Measurements from ENCODE around the gene CXCL1.

CXCL1 gene

GRCh38 chr4:73867783-73868182 lies 1.4 kb upstream of the CXCL1 start:
- Mint-ChIP-seq H3K27ac (no peak overlapping the region), H3K4me1 (peaks cover 9% of the 10 kb centered on the region), H3K9me3 (no peaks in the 10 kb centered on the region), H3K36me3 (ENCODE audit: low read depth) (no peaks in the 10 kb centered on the region), H3K27me3 (ENCODE audit: low read depth, poor library complexity) (peaks cover 62% of the 10 kb centered on the region), H3K4me3 (no peak overlapping the region)
- no peak for TF ChIP-seq CTCF (IDR thresholded peaks at IDR 0.05)
- DNase-seq, result no peak

DNA sequence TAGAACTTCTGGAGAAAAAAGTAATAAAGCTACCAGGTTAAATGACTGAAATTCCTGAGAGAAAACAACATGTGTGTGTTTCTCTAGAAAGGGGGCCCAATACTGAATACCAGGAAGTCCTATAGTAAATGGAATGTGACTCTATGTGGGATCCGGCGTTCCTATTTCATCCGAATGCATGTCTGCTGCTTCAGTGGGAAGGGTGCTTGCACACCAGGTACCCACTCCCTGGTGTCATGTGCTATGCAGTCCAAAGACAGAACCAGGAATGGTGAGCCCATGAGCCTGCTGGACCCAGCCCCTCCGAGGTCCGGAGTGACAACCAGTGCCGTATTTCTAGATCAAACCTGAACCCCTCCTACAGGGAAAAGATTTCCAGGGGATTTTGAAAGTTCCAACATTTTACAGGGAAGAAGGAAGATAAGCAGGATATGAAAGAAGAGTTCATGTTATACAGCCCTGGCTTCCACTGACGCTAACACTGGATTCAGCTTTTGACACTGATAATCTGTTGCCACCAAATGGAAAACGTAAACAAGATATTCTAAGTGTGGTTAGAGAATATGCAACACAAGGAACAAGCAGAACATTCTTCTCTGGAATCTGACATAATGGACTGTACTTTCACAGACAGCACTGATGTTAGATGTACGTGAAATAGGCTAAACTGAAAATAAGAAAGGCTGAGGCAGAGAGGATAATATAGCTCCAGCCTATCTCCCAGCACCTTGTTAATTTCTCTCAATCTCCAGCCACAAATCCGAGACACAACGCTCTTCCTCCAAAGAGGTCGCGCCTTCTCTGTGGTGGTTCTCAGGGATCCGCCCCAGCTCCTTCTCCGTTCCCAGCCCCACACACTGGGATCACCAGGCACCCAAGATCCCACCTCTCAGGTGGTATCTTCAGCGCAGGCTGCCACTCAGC lies 725 bp upstream of the CXCL1 start:
- no peaks in the 10 kb centered on the region for H3K9me3 Mint-ChIP-seq
- peak overlapping the region; percentile 83 for H3K4me3 Mint-ChIP-seq
- TF ChIP-seq CTCF (IDR thresholded peaks at IDR 0.05), result no peak
- DNase-seq, result no peak
- H3K4me1 Mint-ChIP-seq, result peaks cover 9% of the 10 kb centered on the region
- H3K27ac Mint-ChIP-seq, result no peak overlapping the region
- peaks cover 62% of the 10 kb centered on the region for H3K27me3 Mint-ChIP-seq (ENCODE audit: low read depth, poor library complexity)
- H3K36me3 Mint-ChIP-seq (ENCODE audit: low read depth), result no peaks in the 10 kb centered on the region

GRCh38 chr4:73870260-73870659 lies 1.1 kb downstream of the CXCL1 start:
- DNase-seq, result no peak
- H3K27me3 Mint-ChIP-seq (ENCODE audit: low read depth, poor library complexity), result peaks cover 69% of the 10 kb centered on the region
- H3K36me3 Mint-ChIP-seq (ENCODE audit: low read depth), result no peaks in the 10 kb centered on the region
- peak overlapping the region; percentile 83 for H3K4me3 Mint-ChIP-seq
- TF ChIP-seq CTCF (IDR thresholded peaks at IDR 0.05), result no peak
- H3K4me1 Mint-ChIP-seq, result peaks cover 9% of the 10 kb centered on the region
- no peaks in the 10 kb centered on the region for H3K9me3 Mint-ChIP-seq
- no peak overlapping the region for H3K27ac Mint-ChIP-seq

DNA sequence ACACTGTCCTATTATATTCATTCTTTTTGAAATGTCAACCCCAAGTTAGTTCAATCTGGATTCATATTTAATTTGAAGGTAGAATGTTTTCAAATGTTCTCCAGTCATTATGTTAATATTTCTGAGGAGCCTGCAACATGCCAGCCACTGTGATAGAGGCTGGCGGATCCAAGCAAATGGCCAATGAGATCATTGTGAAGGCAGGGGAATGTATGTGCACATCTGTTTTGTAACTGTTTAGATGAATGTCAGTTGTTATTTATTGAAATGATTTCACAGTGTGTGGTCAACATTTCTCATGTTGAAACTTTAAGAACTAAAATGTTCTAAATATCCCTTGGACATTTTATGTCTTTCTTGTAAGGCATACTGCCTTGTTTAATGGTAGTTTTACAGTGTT lies 1.6 kb downstream of the CXCL1 start:
- H3K27ac Mint-ChIP-seq, result no peak overlapping the region
- no peak for DNase-seq
- H3K4me3 Mint-ChIP-seq, result no peak overlapping the region
- peaks cover 9% of the 10 kb centered on the region for H3K4me1 Mint-ChIP-seq
- TF ChIP-seq CTCF (IDR thresholded peaks at IDR 0.05), result no peak
- H3K36me3 Mint-ChIP-seq (ENCODE audit: low read depth), result no peaks in the 10 kb centered on the region
- H3K9me3 Mint-ChIP-seq, result no peaks in the 10 kb centered on the region
- peaks cover 66% of the 10 kb centered on the region for H3K27me3 Mint-ChIP-seq (ENCODE audit: low read depth, poor library complexity)

GRCh38 chr4:73871511-73872310 lies 2.5 kb downstream of the CXCL1 start:
- no peak for TF ChIP-seq CTCF (IDR thresholded peaks at IDR 0.05)

More at GRCh38 chr4:73871511-73872310, 2.5 kb downstream of the CXCL1 start:
- DNase-seq, result no peak
- no peaks in the 10 kb centered on the region for H3K36me3 Mint-ChIP-seq (ENCODE audit: low read depth)
- no peaks in the 10 kb centered on the region for H3K9me3 Mint-ChIP-seq
- no peak overlapping the region for H3K4me3 Mint-ChIP-seq
- peaks cover 58% of the 10 kb centered on the region for H3K27me3 Mint-ChIP-seq (ENCODE audit: low read depth, poor library complexity)
- H3K27ac Mint-ChIP-seq, result no peak overlapping the region
- peaks cover 9% of the 10 kb centered on the region for H3K4me1 Mint-ChIP-seq
